Skeletal muscle cell (primary cell): ENCODE results near the gene PARVG.

ENCODE experiments used
- DNase-seq: peaks from one replicate; pipeline ENCODE4 v3.0.0-alpha.2; 2010; ENCODE audit warnings: low read depth
- H3K4me3 ChIP-seq: 2 replicates; pipeline ENCODE4 v1.5.1; 2011; ENCODE audit warnings: low read depth, mild to moderate bottlenecking, control low read depth, low read length, moderate library complexity

Gene PARVG

DNA sequence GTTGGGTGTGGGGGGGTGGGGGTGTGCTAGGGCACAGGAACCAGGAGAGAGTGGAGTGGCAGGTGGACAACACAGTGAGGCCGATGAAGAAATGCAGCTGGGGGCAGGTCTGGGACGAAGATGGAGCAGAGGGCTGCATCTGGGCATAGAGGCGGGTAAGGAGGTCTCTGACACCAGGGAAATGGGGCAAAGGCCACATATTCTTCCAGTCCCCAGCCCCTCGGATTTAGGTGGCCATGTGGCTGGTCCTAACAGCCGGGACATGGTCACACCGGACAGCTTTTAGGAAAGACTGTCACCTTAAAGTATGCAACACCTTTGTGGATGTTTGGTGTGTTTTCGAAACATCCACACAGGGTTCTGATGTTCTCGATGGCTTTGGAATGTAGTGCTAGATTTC, 5.0 kb upstream of the PARVG start:
- no peak for DNase-seq

DNA sequence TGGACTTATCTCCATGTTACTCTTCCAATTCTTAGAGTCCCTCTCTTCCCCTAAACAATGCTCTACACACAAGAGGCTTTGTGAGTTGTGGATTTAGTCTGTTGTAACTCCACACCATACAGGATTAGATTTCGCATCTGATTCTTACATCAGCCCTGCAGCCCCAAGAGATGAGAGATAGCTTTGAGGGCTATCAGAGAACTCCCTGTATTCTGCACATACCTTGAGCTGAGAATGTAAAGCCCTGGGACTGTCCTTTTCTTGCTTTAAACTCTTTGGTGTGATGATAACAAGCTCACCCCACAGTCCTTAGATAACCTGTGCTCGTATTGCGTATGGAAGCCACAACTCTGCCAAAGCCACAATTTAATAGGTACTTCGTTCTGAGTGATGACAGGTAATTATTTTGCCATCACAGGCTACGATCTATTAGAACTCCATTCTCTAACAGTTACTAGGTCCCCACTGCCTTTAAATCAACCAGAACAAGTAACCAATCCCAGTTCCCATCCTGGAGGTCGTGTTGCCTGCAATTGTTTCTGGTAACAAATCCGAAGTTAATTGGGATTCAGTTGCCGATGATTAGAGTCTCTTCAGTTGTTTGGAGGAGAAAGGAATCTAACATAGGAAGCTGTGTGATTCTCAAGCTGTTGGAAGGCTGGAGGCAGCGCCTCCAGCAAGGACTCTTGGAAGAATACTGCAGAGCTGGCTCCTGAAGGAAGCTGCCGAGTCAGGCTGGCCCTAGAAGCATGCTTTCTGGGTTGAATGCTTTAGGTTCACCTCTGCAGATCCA, 1.3 kb upstream of the PARVG start:
- H3K4me3 ChIP-seq = no peak overlapping the region
- DNase-seq = no peak

More for the DNA sequence above, 5.0 kb upstream of the PARVG start:
- no peak overlapping the region for H3K4me3 ChIP-seq

DNA sequence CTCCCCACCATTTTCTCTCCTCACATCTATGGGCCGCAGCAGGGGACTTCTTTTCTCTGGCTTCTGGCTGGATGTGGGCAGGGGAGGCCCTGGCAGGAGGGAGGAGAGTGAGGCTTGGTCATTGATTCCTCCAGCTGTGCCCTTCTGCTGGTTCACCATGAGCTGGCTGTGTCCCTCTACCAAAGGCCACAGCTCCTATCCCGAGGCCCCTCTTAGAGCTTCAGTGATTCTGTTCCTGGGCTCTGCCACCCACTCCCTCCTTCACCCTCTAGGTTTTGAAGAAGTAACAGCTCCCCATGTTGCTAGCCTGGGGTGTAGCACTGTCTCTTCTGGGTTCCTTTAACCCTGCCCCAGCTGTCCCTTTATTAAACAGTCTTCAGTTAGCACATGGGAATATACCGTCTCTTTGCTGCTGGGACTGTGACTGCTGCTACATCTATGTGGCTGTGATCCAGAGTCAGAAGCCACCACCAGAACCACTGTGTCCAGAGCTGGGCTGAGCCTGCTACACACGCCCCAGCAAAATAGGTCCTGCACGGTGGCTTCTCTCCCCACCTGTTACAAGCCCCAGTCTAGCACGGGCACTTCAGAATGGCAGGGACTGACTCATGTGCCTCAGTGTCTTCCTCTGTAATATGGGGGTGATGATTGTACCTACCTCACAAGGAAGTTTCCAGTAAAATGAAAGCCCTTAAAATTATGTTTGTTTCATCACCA, 578 bp upstream of the PARVG start:
- H3K4me3 ChIP-seq = no peak overlapping the region
- DNase-seq = no peak

DNA sequence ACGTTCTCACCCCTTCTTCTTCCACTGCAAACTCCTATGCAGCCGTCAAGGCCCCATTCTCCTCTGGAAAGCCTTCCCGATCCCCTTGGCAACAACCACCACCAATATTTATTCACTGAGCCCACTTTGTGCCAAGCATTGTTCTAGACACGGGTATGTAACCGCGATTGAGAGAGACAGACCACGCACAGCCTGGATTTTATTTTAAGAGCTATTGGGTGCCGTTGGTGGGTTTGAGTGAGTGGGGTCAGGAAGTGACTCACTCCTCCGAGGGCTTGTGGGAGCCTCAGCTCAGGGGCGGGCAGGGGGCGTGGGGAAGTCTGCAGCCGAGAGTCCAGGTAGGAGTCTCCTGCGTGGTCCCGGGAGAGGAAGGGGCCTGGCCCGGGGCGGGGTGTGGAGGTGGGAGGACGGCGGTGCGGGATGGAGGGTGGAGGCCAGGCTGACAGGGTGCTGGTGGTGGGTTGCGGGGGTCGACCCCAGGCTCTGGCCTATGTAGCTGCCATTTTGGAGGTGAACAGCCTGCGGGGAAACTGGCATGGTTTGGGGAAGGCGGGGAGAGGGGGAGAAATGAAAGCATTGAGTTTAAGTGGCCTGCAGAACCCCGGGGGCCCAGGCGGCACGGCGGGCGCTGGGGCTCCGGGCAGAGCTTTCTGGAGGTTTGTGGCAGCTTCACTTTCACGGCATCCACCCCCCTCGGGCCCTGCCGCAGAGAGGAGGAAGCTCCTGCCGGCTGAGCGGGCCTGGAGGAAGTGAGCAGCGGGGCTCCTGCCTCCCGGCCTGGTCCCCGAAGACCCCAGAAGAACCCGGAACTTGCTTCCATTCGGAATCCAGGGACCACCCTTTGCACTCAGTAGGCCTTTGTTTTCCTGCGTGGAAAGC, 547 bp downstream of the PARVG start:
- no peak for DNase-seq
- H3K4me3 ChIP-seq = no peak overlapping the region

DNA sequence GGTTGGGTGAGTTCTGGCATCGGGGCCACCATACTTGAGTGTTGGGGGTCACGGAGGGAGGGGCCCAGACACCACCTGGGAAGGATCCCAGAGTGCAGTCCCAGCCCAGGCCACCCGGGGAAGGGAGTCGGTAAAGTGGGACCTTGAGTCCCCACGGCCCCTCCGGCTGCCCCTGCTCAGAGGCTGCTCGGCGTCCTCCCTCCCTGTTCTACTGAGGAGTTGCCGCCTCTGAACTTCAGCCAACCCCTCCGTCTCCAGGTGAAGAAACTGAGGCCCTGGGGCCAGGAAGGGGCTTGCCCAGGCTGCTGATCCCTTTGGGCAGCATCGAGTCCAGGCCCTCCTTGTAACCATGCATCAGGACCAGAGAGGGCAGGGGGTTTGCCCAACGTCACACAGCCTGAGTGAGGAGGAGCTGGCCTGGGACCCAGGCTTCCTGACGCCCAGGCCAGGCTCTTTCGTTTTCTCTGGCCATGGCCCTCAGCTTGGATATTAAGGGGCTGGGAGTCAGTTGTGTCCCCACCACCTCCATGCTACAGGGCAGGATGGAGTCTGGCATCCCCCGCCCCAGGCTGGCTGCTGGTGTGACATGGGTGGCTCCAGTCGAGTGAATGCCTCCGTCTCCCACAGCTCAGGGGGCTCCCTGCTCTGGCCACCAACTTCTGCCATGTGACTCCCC, 1.3 kb downstream of the PARVG start:
- H3K4me3 ChIP-seq = no peak overlapping the region
- no peak for DNase-seq

DNA sequence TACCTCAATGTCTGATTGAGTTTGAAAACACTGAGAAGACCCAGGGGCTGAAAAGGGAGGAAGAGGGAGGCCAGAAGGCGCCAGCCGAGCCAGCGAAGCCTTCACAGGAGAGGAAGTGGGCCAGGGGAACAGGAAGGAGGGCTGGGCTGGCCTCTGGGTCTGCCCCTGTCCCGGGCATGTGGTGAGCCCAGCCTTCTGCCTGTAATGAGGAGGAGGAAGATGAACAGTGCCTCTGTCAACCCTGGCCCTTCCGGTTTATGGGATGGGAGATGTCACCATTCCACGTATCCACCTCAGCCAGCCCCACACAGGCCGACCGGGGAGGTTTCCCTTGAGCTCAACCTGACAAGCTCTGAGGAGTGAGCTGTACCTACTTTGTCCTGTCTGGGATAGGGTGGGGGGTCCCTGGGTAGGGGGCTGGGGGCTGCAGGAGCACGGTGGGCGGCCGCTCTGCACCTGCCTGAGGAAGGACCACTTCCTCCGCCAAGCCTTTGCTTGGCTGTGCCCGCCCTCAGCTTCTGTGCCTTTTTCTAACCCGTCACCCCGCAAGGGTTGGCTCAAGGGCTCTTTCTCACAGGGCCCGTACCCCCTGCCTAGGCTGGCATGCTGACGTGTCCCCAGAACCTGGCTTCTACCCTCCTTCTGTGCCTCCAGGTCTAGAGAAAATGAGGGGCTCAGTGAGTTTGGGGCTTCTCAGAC, 2.0 kb downstream of the PARVG start:
- DNase-seq = no peak
- H3K4me3 ChIP-seq = no peak overlapping the region

DNA sequence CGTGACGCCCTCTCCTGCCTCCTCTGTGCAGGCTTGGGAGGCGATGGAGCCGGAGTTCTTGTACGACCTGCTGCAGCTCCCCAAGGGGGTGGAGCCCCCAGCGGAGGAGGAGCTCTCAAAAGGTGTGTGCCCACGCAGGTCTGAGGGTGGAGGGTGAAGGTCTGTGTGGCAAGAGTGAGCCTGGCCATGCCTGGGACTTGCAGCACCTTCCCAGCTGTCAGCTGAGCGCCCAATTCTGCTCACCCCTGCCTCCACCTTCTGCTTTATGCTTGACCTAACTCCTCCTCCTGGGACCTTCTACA, 2.5 kb downstream of the PARVG start:
- no peak for DNase-seq
- H3K4me3 ChIP-seq = no peak overlapping the region

DNA sequence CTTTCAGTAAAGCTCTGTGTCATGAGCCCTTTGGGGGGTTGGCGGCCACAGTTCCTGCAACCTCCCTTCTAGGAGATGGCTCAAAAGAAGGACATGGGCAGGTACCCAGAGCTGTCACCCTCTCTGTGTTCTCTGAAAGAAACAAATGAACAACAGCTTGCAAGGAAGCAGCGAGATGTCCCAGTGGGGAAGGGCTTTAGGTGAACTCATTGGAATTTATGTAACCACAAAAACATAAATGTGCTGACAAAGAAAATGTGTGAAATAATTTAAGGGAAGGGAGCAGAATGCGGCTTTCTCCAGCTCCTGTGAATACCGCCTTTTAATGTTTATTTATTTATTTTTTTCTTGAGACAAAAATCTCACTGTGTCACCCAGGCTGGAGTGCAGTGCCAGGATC, 3.3 kb downstream of the PARVG start:
- no peak overlapping the region for H3K4me3 ChIP-seq
- DNase-seq = no peak

DNA sequence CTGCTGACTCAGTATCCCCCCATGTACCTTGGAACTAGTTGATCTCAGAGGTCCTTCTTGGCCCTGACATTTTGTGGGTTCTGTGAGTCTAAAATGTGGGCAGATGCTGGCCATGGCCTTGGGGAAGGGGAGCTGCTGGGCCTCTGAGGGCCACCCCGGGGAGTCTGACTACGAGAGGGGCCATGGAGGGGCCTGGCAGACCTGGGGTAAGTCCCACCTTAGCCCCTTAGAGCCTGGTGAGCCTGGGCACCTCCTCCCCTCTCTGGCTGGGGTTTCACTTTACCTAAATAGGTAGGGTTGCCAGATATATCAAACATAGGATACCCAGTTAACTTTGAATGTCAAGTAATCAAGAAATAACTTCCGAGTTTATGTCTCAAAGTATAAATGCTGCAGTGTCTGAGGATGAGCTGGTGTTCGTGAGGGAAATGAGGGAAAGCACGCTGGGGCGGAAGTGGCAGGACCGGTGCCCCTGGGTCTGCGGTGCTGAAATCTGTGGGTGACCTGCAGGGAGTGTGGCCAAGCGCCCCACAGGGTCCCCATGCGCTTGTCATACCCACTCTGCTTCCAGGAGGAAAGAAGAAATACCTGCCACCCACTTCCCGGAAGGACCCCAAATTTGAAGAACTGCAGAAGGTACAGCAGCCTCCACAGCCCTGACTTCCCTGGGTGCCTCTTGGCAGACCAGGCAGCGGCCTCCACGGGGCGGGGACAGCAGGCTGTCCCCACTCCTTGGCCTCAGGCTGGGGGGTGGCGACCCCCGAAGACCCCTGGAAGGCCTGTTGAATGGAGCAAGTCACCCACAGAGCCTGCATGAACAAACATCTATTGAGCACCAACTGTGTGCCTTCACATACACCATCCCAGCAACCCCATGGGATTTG, 4.8 kb downstream of the PARVG start:
- H3K4me3 ChIP-seq = no peak overlapping the region
- no peak for DNase-seq

DNA sequence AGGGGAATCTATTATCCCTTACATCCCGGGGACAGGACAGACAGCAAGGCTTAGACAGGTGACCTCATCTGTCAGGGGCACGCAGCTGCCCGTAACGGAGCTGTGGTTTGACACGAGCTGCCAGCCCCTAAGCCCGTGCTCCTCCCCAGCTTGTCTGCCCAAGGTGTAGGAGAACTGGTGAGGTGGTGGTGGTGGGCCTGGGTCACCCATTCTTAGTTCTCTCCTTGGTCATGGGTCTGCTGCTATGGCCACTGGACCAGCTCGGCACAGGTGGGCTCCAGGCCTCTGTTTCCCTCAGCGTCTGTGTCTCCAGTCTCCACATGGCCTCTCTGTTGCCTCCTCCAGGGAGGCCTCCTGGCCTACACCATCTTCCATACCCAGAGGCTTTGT, 5.4 kb downstream of the PARVG start:
- DNase-seq = no peak

DNA sequence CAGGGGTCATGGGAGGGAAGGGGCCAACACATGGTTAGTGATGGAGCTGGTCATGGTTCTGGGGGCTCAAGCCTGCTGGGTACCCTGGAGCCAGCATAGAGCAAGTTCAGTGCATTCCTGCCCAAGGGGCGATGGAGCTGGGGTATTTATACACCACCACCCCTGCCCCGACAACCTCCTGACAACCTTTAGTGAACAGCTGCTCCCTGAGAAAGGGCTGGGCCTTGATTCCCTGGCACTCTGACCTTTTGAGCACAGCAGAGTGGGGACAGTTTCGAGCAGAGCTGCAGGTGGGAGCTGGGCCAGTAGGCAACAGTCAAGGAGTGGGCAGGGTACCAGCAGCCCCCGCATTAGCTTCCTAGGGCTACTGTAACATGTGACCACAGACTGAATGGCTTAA, 6.0 kb downstream of the PARVG start:
- no peak for DNase-seq
- no peak overlapping the region for H3K4me3 ChIP-seq

More for the DNA sequence above, 5.4 kb downstream of the PARVG start:
- H3K4me3 ChIP-seq = no peak overlapping the region

DNA sequence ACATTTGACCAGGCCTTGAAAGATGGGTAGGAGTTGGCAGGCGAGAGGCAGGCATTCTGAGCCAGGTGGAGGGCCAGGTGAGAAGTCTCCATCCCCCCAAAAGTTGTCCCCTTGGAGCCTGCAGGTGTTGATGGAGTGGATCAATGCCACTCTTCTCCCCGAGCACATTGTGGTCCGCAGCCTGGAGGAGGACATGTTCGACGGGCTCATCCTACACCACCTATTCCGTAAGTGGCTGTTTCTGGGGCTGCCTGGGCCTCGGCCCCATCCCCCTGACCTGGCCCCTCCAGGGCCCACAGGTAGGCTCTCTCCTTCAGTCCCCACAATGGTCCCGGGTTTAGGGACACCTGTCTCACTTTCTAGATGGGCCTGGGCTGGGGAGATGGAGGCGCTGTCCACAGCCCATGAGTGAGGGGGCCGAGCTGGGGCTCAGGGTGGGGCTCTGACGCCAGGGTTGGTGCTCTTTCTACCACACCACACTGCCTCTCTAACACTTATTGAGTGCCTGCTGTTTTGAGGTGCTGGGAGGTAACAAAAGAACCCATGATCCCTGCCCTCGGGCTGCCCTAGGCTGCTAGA, 7.0 kb downstream of the PARVG start:
- DNase-seq = no peak

DNA sequence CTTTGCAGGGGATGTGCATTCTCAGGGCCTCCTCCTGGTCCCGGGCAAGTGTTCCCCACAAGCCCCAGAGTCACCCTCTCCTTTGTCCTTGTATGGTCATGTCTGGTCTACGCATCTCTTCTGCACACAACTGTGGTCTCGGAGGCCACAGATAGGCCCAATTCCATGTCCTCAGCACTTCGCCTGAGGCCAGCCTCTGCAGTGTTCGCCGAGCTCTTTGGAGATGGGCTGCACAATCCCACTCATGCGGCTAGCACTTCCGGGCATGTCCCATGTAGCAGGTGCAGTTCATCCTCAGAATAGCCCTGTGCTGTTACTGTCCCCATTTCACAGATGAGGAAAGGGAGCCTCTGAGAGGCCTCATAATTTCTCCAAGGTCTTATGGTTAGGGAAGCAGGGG, 7.6 kb downstream of the PARVG start:
- H3K4me3 ChIP-seq = no peak overlapping the region

More for the DNA sequence above, 7.0 kb downstream of the PARVG start:
- H3K4me3 ChIP-seq = no peak overlapping the region

DNA sequence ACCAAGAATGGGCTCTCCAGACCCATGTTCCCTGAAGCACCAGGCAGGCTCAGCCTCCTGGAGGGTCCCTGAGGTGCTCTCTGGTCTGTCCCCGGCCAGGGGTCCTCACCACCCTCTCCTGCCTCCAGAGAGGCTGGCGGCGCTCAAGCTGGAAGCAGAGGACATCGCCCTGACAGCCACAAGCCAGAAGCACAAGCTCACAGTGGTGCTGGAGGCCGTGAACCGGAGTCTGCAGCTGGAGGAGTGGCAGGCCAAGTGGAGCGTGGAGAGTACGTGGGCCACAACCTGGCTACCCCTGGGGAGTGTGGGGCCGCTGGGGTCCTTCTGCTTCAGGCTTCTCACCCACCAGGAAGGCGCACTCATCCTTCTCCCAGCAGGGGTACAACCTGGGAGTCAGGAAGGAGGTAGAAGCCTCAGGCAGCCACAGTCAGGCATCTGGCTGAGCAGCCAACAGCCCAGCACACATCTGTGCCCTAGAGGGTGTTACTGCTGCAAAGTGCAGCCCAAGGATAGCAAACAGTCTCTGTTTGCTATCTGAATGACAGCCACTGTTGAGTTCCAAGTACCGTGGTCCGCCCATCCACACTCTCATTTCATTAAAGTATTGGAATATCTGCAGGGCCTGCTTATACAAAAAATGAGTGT, 8.4 kb downstream of the PARVG start:
- no peak for DNase-seq
- H3K4me3 ChIP-seq = no peak overlapping the region

More for the DNA sequence above, 7.6 kb downstream of the PARVG start:
- no peak for DNase-seq

DNA sequence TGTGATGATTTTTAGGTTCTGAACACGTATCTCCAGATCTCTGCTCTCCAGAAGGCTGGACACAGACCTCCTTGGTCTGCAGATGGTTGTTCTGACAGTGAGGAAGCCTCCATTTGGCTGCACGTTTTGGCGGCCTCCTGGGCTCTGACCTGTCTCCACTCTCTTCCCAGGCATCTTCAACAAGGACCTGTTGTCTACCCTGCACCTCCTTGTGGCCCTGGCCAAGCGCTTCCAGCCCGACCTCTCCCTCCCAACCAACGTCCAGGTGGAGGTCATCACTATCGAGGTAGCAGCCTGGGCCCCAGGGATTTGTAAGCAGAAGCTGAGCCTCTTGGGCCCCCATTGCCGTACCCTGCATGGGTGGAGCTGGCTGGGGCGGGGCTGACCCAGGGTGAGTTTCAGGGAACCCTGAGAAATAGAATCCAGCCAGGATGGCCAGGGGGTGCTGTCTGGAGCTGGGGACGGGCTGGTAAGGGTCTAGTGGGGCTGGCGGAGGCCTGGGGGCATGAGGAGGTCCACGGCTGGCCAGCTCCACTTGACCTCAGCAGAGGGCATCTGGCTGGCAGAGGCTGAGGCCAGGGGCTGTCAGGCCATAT, 9.8 kb downstream of the PARVG start:
- no peak overlapping the region for H3K4me3 ChIP-seq
- DNase-seq = no peak

DNA sequence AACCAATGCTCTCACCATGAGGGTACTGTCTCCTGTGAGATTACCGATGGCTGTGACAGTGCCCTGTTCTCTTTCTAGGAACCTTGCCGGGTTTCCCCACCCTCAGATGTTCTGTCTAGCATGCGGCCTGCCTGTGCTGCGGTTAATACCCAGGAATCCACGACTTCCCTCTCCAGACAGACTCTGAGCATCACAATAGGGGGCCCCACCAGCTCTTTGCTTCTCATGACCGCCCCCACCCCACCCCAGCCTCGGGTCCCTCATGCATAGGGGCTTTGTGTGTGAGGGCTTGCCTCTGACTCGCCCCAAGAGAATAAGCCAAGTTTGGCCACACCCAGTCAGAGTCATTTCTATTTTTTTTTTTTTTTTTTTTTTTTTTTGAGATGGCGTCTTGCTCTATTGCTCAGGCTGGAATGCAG, 10.3 kb downstream of the PARVG start:
- H3K4me3 ChIP-seq = no peak overlapping the region
- no peak for DNase-seq
